Neural progenitor cell (in vitro differentiated cells): Measurements from ENCODE around the gene FAM118B.

Experiments used
- CTCF ChIP-seq: fragments of 200-600 bp; sonication (generic); IDR thresholded peaks from 2 replicates; pipeline ENCODE4 v1.5.1; 2017; ENCODE audit warnings: antibody characterized with exemption, mild to moderate bottlenecking
- EZH2 ChIP-seq: fragments of 200-600 bp; sonication (generic); IDR thresholded peaks from 2 replicates; pipeline ENCODE4 v1.6.1; 2017; ENCODE audit warnings: antibody characterized with exemption, mild to moderate bottlenecking, moderate library complexity
- EZH2phosphoT487 ChIP-seq: fragments of 200-600 bp; sonication (generic); IDR thresholded peaks from 2 replicates; pipeline ENCODE4 v1.6.1; 2017; ENCODE audit warnings: antibody characterized with exemption

- TF ChIP-seq EZH2, result no peak
- no peak for TF ChIP-seq CTCF
- no peak for TF ChIP-seq EZH2phosphoT487
Measured at GRCh38 chr11:126214441-126214840, 2.9 kb downstream of the FAM118B start.
